K562 (cell line): ENCODE measurements around the gene LEMD1. TPM values are rescaled to one million over a fixed set of nuclear protein-coding genes. Genes with fewer than 3 reads are reported as not detected.
A peak's percentile ranks its signal among the peaks of the same experiment; 100 is the strongest.
"Not testable (repeated sequence)": the region's sequence is repeated elsewhere in the genome, so short reads cannot be mapped to it uniquely, and the experiment has no call there.

Experiments used
- ATAC-seq: fragments of 200-7000 bp; cut with Tn5 transposase; 3 replicates; pipeline ENCODE4 v1.9.1; 2020; ENCODE audit warnings: moderate library complexity
- BruUV-seq: library from RNA; stranded (reverse); fragments of 400-500 nt; replicated peaks from 2 replicates; lab custom pipeline; 2021; lab: Mats Ljungman, UMichigan
- CTCF ChIA-PET: fragments of 300-600 bp; formaldehyde crosslinking; extraction: SDS; loops from one replicate; lab custom pipeline; 2021; ENCODE audit warnings: low intra/inter-chr PET ratio; lab: Yijun Ruan, JAX
- POLR2A ChIA-PET: fragments of 300-600, 350-650 bp; sonication (Branson Sonifier 250); formaldehyde crosslinking; extraction: SDS; loops from one replicate; lab custom pipeline; 2021; ENCODE audit warnings: antibody characterized with exemption, inconsistent platforms; lab: Yijun Ruan, JAX
- DNase-seq, 4 experiments: peaks; one replicate each; pipeline versions ENCODE4 v3.0.0 to v3.0.0-alpha.2; 2011 to 2018; ENCODE audit warnings: low spot score in 3 of 4, mixed read lengths in 3 of 4; ENCODE audit errors: extremely low read depth in 1 of 4
- FAIRE-seq: peaks from 2 replicates; lab custom pipeline; 2011; peaks lifted over from hg19 to GRCh38; lab: Jason Lieb, UNC
- H2AFZ ChIP-seq: 2 replicates; pipeline ENCODE4 v1.6.0; 2011; ENCODE audit warnings: low read depth, low read length, control low read depth, inconsistent platforms
- H3K27ac ChIP-seq: fragments of 200-600 bp; 3 replicates; pipeline ENCODE4 v1.8.0; 2011; ENCODE audit warnings: low read depth, mild to moderate bottlenecking, control low read depth, inconsistent platforms, low read length, moderate library complexity, mixed read lengths; ENCODE audit errors: extremely low read depth
- H3K27me3 ChIP-seq, 2 experiments: fragments of 300-600 bp in 1 of 2; 2 replicates in 1 of 2; 3 replicates in 1 of 2; pipeline versions ENCODE4 v1.6.0 to v1.8.0; 2011; ENCODE audit warnings: inconsistent platforms in 2 of 2, low read length in 2 of 2, mild to moderate bottlenecking in 1 of 2, mixed read lengths in 1 of 2, moderate library complexity in 1 of 2; ENCODE audit not compliant: control insufficient read depth in 2 of 2, insufficient read depth in 2 of 2
- H3K36me3 ChIP-seq: fragments of 300-600 bp; 3 replicates; pipeline ENCODE4 v1.8.0; 2011; ENCODE audit warnings: mild to moderate bottlenecking, low read length, inconsistent platforms; ENCODE audit not compliant: control insufficient read depth, insufficient read depth
- H3K4me1 ChIP-seq, 2 experiments: fragments of 200-600 bp in 1 of 2; replicated peaks in 1 of 2; 2 replicates in 1 of 2; 3 replicates in 1 of 2; pipeline versions ENCODE4 v1.5.1 to v1.8.0; 2011; ENCODE audit warnings: inconsistent platforms in 2 of 2, low read length in 2 of 2, mild to moderate bottlenecking in 1 of 2, mixed read lengths in 1 of 2, moderate library complexity in 1 of 2; ENCODE audit not compliant: control insufficient read depth in 2 of 2, insufficient read depth in 2 of 2
- H3K4me2 ChIP-seq: 2 replicates; pipeline ENCODE4 v1.6.1; 2011; ENCODE audit warnings: low read length, control low read depth, inconsistent platforms, mixed read lengths; ENCODE audit not compliant: insufficient read depth
- H3K4me3 ChIP-seq: fragments of 200-600 bp; sonication (generic), shearing (Covaris generic); 2 replicates; pipeline ENCODE4 v1.5.1; 2016; ENCODE audit warnings: control low read depth, inconsistent platforms
- H3K79me2 ChIP-seq: fragments of 200-600 bp; 3 replicates; pipeline ENCODE4 v1.8.0; 2011; ENCODE audit warnings: low read length, inconsistent platforms; ENCODE audit not compliant: control insufficient read depth, insufficient read depth
- H3K9ac ChIP-seq, 2 experiments: 2 replicates each; pipeline versions ENCODE4 v1.6.0 to v1.6.1; 2011; ENCODE audit warnings: low read depth in 2 of 2, low read length in 2 of 2, control low read depth in 1 of 2, inconsistent platforms in 1 of 2, mild to moderate bottlenecking in 1 of 2, mixed read lengths in 1 of 2; ENCODE audit not compliant: insufficient read depth in 1 of 2
- H3K9me1 ChIP-seq: one replicate; pipeline ENCODE4 v1.6.0; 2011; ENCODE audit warnings: inconsistent platforms, mild to moderate bottlenecking, low read length, moderate library complexity; ENCODE audit not compliant: control insufficient read depth, insufficient read depth
- H3K9me3 ChIP-seq: replicated peaks from 2 replicates; pipeline ENCODE4 v1.5.1; 2011; ENCODE audit warnings: low read depth, low read length, inconsistent platforms; ENCODE audit not compliant: control insufficient read depth, insufficient read depth
- H4K20me1 ChIP-seq: replicated peaks from 2 replicates; pipeline ENCODE4 v1.6.1; 2011; ENCODE audit warnings: low read length, inconsistent platforms, mixed read lengths; ENCODE audit not compliant: control insufficient read depth, insufficient read depth
- KLF16 ChIP-seq: IDR thresholded peaks from 2 replicates; pipeline ENCODE4 v1.6.1; 2016; ENCODE audit warnings: antibody characterized with exemption
- ZNF121 ChIP-seq: sonication (generic); formaldehyde crosslinking; conservative IDR thresholded peaks from 2 replicates; pipeline ENCODE4 v1.8.0; 2022; ENCODE audit warnings: missing genetic modification reagents
- WGBS: fragments of 100-300 bp; shearing (Covaris generic); methylation state at CpG from one replicate; pipeline ENCODE4 v1.1.6; 2016; ENCODE audit warnings: low coverage, mixed read lengths; ENCODE audit not compliant: insufficient coverage; ENCODE audit errors: missing lambda C conversion rate; 5-methylcytosine and 5-hydroxymethylcytosine counted together
- in situ Hi-C: fragments of 300-500 bp; cut with MboI; formaldehyde crosslinking; loops from 4 replicates; pipeline ENCODE4 v1.15.0; 2018; ENCODE audit warnings: inconsistent platforms, mixed read lengths
- intact Hi-C: fragments of 100-400 bp; cut with micrococcal nuclease; formaldehyde crosslinking; loops from 2 replicates; pipeline ENCODE4 v1.14.2; 2022
- polyA plus RNA-seq, 8 experiments: library from polyadenylated mRNA; depleted of rRNA in 4 of 8; stranded (reverse) in 5 of 8; unstranded in 3 of 8; fragments of >200 nt; fragmentation: Nextera tagmentation in 2 of 8; fragmentation: Illumina TruSeq in 1 of 8; extraction: Ambion mirVana in 2 of 8; extraction: Trizol in 1 of 8; gene quantifications; 2 replicates each; pipeline versions ENCODE4 v1.2.1 to v1.2.3, GENCODE V29; 2011 to 2014; ENCODE audit warnings: inconsistent platforms in 1 of 8, missing spikeins in 1 of 8
- total RNA-seq, 7 experiments: library from RNA; depleted of rRNA in 6 of 7; stranded (reverse); fragments of >200 nt in 6 of 7; fragmentation: Illumina TruSeq in 2 of 7; extraction: Trizol in 2 of 7; gene quantifications; 2 replicates each; pipeline versions ENCODE4 v1.2.1 to v1.2.3, GENCODE V29; 2011 to 2021; ENCODE audit warnings: low replicate concordance in 1 of 7
- TF ChIP-seq, protein P1 (sequence below): fragments of 450-650 bp; formaldehyde crosslinking; IDR thresholded peaks from 2 replicates; pipeline ENCODE4 v1.4.0; 2020; ENCODE audit warnings: mild to moderate bottlenecking, mixed read lengths

LEMD1 gene
- total and polyA plus RNA-seq, 9 of the 15 experiments (the other 6 are each of a cell fraction or from before 2014, with no cell fraction given) = 0.11 to 2.4 (median 0.57) TPM; not detected in 1

DNA sequence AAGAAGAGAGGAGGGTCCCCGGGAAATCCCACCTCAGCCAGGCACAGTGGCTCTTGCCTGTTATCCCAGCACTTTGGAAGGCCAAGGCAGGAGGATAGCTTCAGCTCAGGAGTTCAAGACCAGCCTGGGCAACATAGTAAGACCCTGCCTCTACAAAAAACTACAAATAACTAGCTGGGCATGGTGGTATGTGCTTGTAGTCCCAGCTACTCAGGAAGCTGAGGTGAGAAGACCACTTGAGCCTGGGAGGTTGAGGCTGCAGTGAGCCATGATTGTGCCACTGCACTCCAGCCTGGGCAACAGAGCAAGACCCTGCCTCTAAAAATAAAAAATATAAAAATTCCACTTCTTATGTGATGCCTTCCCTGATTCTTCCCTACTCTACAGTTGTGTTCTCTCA lies 10.8 kb upstream of the LEMD1 start:
- H3K9me1 ChIP-seq, FAIRE-seq, H3K4me3 ChIP-seq, H4K20me1 ChIP-seq, H3K4me1 ChIP-seq, H3K4me2 ChIP-seq, H3K9ac ChIP-seq, ATAC-seq, BruUV-seq, CTCF ChIA-PET, DNase-seq, H2AFZ ChIP-seq, H3K27ac ChIP-seq, H3K36me3 ChIP-seq, H3K79me2 ChIP-seq, in situ Hi-C loops, H3K9me3 ChIP-seq: not testable (repeated sequence)
- H3K27me3 ChIP-seq = peaks cover 18 to 64% of the 10 kb centered on the region in 2 experiments; a peak in 4 of 5 replicates
- 17% methylated on average over 1 of the region's 1 CpG for WGBS
- peak; percentile 63 for TF ChIP-seq ZNF121 (CRISPR knock-in tag)
- POLR2A ChIA-PET = interaction anchor here (0.7 to 1.3 kb wide), 2 partner anchors 9 to 21 kb away, joined by 3 read pairs; no protein-coding TSS in a partner anchor
- intact Hi-C loops = loop anchor here (10.0 kb wide), 1 partner anchor 78 kb away; the partner anchor contains the start of gene KLHDC8A

DNA sequence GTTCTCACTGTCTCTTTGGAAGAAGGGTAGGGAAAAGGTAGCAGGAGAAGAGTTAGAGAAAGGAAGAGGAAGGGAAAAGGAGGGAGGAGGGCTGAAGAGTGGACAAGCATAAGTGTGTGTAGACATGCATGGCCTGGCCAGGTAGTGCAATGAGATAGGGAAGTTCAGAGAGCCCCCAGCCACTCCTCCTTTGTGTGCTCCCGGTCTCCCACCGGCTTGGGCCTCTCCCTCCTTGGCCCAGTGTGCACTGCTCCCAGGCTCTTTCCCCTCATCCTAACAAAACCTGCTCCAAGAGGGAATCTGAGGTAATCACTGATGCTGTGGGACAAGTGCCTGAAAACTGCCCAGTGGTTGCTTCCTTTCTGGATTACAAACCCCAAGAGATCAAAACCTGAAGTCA lies 10.3 kb upstream of the LEMD1 start:
- Histone ChIP-seq H3K79me2 (no peaks in the 10 kb centered on the region), H3K9ac (no peak overlapping the region), H4K20me1 (peaks cover 4% of the 10 kb centered on the region; the same call in 1 of the 2 replicates), H3K4me2 (no peak overlapping the region), H3K4me1 (peaks cover 6% of the 10 kb centered on the region in 2 experiments; a peak in 4 of 5 replicates), H3K9me3 (no peaks in the 10 kb centered on the region), H3K27me3 (peaks cover 18 to 62% of the 10 kb centered on the region in 2 experiments; a peak in 4 of 5 replicates), H3K9me1 (no peaks in the 10 kb centered on the region), H3K36me3 (no peaks in the 10 kb centered on the region), H3K4me3 (no peak overlapping the region), H3K27ac (no peak overlapping the region), H2AFZ (no peak overlapping the region)
- intact Hi-C loops = loop anchor here (10.0 kb wide), 1 partner anchor 77 kb away; the partner anchor contains the start of gene KLHDC8A
- no peak for ATAC-seq
- CTCF ChIA-PET = no interaction called here
- no peak for FAIRE-seq
- no TSS peak for BruUV-seq
- TF ChIP-seq KLF16 = no peak
- TF ChIP-seq, protein P1, sequence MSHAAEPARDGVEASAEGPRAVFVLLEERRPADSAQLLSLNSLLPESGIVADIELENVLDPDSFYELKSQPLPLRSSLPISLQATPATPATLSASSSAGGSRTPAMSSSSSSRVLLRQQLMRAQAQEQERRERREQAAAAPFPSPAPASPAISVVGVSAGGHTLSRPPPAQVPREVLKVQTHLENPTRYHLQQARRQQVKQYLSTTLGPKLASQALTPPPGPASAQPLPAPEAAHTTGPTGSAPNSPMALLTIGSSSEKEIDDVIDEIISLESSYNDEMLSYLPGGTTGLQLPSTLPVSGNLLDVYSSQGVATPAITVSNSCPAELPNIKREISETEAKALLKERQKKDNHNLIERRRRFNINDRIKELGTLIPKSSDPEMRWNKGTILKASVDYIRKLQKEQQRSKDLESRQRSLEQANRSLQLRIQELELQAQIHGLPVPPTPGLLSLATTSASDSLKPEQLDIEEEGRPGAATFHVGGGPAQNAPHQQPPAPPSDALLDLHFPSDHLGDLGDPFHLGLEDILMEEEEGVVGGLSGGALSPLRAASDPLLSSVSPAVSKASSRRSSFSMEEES (CRISPR knock-in tag) = 0 out of 2 replicates have a peak, but pooled peaks have one; percentile 84
- DNase-seq = no peak
- in situ Hi-C loops = no loop called here
- WGBS = 0% methylated on average over 2 of the region's 2 CpGs
- POLR2A ChIA-PET = no interaction called here
